Stimulated activated CD4-positive, alpha-beta T cell treated with anti-CD3 and anti-CD28 coated beads, Interleukin-1b, Interleukin-23, amount 100 ng/mL, for 1 hour (primary cell): ENCODE measurements around the gene TNNC1.

Experiments
- DNase-seq, 2 donors: peaks; one replicate each; pipeline ENCODE4 v3.0.0-alpha.2; 2020; ENCODE audit warnings: low read depth in 2 of 2

Gene TNNC1

DNA sequence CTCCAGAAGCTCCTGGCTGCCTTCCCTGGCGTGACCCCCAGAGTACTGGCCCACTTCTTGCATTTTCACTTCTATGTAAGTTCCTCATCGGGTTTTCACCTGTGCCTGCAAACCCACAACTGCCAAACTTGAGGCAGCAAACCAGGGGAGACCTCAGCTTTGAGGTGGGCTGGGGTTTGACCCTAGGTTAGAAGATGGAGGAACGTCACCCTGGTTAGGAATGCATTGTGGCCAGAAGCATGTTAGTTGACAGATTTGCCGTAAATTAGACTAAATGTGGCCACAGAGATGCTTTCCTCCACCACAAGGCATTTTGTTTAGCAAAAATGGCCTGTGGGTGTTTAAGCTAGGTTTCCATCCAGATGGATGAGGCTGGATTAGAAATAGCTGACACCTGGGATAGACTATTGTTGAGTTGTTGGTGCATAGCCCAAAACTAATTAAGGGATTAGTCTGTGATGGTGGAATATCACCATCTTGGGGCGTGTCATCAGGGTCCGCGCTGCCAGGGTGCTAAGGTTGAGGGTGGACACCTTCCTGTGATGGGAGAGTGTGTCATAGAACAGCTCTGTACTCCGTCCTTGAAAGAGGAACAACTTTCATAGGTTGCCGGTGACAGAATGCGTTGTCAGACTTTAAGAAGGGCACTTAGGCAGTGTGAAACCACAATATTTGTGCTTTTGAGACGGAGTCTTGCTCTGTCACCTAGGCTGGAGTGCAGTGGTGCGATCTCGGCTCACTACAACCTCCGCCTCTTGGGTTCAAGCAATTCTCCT lies 5.1 kb upstream of the TNNC1 start:
- no peak for DNase-seq

DNA sequence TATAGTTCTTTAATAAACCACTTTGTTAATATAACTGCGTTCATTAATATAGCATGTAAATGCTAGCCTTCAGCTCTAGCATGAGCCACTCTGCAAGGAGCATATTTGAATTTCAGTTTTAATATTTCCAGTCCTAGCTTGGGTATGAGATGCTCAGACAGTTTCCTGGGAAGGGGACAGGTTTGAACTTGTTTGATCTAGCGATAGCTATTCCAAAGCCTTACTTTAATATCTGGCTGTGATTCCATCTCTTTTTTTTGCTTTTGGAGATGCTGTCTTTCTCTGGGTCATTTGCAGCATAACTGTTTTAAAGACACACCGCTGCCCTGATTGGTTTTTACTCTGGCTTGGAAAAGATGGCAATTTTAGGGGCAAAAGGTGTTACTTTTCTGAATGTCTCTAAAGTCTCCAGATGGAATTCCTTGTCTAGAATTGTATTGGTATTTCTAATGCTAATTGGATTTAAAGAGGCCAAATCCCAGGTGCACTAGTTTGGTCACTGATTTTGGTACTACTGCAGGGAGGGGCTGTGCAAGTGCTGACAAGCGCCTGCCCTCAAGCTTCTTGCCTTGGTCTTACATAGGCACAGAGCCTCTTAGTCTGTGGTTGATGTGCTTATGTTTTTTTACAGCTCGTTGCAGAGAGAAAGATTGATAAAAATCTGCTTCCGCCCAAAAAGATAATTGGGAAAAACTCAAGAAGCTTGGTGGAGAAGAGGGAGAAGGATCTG lies 4.4 kb upstream of the TNNC1 start:
- DNase-seq = no peak

DNA sequence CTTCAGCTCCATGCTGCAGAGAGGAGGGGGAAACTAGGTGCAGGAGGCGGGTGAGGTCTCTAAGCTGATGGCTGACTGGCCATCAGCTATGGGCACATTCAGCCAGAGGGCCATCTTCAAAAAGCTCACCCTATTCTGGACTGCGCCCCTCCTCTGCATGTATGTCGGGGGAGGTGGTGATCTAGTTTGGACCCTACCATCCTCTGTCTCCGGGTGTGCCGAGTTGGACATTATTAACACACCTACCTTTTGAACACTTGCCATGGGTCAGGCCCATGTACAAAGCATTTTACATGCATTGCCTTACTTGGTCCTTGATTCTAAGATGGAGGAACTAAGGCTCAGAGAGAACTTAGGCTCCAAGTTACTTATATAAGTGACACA lies 3.0 kb upstream of the TNNC1 start:
- no peak for DNase-seq

GRCh38 chr3:52456169-52456799 lies 2.4 kb upstream of the TNNC1 start:
- no peak for DNase-seq

DNA sequence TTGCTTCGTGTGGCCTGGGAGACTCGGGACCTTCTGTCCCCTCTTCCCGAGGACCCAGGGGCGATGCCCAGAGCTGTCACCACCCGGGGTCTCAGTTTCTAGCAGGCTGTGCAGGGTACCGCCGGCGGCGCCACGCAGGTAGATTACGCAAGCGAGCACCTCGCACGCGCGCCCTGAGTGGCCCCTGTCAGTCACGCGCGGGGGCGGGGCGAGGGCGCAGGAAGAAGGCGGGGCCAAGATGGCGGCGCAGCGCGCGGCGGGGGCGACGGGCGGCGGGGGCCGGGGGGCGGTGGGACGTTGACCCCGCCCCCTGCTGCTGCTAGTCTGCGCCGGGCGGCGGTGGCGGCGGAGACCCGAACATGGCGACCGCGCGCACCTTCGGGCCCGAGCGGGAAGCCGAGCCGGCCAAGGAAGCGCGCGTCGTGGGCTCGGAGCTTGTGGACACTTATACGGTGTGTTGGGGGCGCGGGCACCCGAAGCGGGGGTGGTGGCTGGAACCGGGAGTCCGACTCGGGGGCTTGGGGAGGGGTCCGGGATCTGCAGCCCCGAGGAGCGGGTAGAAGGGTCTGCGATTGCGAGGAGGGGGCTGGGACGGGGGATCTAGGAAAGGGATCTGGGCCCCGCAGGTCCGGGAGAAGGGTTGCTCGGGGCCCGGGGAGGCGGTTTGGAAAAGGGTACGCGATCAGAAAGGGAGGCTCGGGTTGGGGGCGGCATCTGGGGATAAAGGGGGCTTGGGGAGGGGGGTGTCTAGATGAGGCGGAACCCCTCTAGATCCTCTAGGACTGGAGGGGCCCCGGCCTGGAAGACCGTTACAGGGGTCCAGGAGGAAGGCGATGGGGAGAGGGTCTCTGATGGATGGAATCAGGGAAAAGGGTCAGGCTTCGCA lies 1.7 kb upstream of the TNNC1 start, which contains the start of gene NISCH:
NISCH (plus strand) TSS at position 322 of the 886 bp plus-strand sequence; CDS start at position 360, 38 bp downstream.
- DNase-seq = peak; percentile 93 to 98

- no peak for DNase-seq
Measured at GRCh38 chr3:52454938-52455282, 1.1 kb upstream of the TNNC1 start.

DNA sequence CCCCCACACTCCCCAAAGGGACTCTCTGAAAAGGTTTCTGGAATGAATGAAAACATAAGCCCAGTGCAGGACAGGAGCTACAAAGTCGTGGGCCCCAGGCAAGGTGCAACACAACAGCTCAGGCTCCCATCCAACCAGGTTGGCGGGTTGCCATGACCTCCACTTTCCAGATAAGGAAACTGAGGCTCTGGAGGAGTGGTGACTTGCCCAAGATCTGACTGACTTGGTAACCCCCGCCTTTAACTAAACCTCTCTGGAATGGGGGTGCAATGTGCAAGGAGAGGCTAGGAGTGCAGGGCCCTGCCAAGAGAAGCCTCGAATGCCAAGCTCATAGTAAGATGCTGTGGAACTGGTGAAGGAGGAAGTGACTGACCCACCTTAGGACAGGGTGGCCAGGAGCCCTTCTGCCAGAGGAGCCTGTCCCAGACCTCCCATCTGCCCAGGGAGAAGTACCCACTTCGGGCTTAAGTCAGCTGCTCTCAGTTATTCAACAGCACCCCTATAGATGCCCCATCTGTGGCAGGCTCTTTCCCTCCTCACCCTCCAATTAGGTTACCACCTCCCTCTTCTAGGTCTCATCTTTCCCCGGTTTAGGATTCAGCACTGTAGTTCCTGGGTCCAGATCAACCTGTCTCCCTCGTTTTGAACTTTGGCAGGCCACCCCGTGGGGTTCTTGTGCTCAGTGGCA lies 553 bp upstream of the TNNC1 start:
- DNase-seq = no peak

DNA sequence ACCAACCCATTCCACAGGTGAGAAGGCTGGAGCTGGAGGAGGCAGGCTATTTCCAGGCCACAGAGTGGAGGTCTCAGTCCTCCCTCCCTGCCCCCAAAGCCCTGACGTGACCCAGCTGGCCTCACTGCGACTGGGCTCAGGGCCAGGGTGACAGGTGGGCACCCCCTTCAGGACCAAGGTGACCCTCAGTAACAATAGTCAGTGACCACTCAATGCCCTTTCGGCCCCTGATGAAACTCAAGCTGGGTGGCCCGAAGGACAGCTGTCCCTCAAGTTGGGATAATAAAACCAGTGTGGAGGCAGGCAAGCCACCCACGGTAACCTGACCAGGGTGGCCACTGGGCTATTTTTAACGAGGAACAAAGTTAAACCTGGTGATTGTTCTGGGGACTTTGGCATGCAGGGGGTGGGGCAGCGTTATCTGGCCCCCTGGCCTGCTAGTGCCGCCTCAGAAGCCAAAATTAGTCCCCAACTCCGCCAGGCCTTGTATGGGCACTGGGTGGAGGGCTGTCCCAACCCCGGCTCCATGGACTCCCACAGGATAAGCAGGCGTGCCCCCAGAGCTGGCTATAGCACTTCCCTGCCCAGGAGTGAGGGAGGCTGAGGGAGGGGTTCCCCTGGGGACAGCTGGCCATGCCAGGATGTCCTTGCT lies 1.1 kb downstream of the TNNC1 start:
- no peak for DNase-seq

DNA sequence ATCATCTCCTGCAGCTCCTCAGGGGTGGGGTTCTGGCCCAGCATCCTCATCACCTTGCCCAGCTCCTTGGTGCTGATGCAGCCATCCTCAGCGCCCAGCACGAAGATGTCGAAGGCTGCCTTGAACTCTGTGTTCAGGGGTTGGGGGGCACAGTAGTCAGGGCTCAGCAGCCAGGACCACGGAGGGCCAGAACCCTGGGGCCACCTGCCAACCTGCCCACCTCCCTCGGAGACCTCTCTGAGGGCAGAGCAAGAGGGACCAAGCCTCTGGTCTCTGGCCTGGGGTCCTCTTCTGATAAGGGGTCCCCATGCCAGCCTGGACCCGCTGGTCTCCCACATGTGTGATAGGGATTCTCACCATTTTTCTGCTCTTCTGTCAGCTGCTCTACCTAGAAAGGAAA lies 1.7 kb downstream of the TNNC1 start:
- DNase-seq = no peak

- DNase-seq = no peak
Measured at GRCh38 chr3:52451237-52452083, 2.4 kb downstream of the TNNC1 start.

GRCh38 chr3:52450489-52451236 lies 3.2 kb downstream of the TNNC1 start:
- no peak for DNase-seq

GRCh38 chr3:52447512-52448355 lies 6.1 kb downstream of the TNNC1 start:
- DNase-seq = no peak

DNA sequence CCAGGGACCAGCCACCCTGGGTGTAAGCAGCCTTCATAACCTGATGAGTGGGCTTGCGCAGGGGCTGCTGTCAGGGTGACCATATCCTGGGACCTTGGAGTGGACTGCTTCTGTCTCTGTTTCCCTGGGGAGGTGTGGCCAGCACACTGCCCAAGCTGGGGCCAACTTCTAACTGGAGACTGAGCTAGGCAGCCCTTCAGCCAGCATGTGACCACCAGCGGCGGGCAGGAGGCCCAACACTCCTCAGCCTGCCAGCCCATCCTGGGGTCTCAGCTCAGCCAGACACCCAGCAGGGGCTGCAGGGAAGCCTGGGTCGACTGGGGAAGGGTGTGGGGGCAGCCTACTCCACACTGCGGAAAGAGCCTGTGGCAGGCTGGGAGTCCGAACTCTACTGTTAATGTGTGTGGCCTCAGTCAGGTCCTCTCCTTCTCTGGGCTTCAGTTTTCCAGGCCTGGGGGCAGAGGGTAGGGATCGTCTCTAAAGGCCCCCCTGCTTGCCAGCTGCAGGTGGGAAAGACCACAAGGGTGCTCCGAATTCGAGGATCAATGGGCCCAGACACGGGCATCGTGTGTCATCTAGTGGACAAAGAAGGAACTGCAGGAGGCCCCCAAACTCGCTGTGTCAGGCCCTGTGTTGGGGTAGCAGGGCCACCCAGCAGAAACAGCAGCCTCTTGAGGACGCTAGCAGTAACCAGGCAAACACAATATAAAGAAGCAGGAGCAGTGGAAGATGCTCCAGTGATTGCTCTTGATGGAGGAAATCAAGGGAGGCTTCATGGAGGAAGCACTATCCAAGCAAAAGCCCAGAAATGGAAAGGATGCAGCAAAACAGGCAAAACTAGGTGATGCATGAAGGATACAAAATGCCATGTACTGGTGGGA lies 7.0 kb downstream of the TNNC1 start:
- DNase-seq = peak; percentile 50 to 56

- DNase-seq = no peak
Measured at GRCh38 chr3:52446042-52446441, 7.8 kb downstream of the TNNC1 start.

GRCh38 chr3:52444860-52445793 lies 8.7 kb downstream of the TNNC1 start, which contains the start of gene SEMA3G:
Gene SEMA3G, minus strand, starts transcription at chr3:52445103. Its CDS starts 76 bp downstream, at chr3:52445027.
- peak; percentile 30 to 46 for DNase-seq
